K562 (cell line): ENCODE measurements around the gene CCDC148. TPM values are rescaled to one million over a fixed set of nuclear protein-coding genes. Genes with fewer than 3 reads are reported as not detected.

Experiments used
- ATAC-seq: fragments of 200-7000 bp; cut with Tn5 transposase; 3 replicates; pipeline ENCODE4 v1.9.1; 2020; ENCODE audit warnings: moderate library complexity
- BruUV-seq: library from RNA; stranded (reverse); fragments of 400-500 nt; replicated peaks from 2 replicates; lab custom pipeline; 2021; lab: Mats Ljungman, UMichigan
- CTCF ChIA-PET: fragments of 300-600 bp; formaldehyde crosslinking; extraction: SDS; loops from one replicate; lab custom pipeline; 2021; ENCODE audit warnings: low intra/inter-chr PET ratio; lab: Yijun Ruan, JAX
- POLR2A ChIA-PET: fragments of 300-600, 350-650 bp; sonication (Branson Sonifier 250); formaldehyde crosslinking; extraction: SDS; loops from one replicate; lab custom pipeline; 2021; ENCODE audit warnings: antibody characterized with exemption, inconsistent platforms; lab: Yijun Ruan, JAX
- DNase-seq, 4 experiments: peaks; one replicate each; pipeline versions ENCODE4 v3.0.0 to v3.0.0-alpha.2; 2011 to 2018; ENCODE audit warnings: low spot score in 3 of 4, mixed read lengths in 3 of 4; ENCODE audit errors: extremely low read depth in 1 of 4
- FAIRE-seq: peaks from 2 replicates; lab custom pipeline; 2011; peaks lifted over from hg19 to GRCh38; lab: Jason Lieb, UNC
- H2AFZ ChIP-seq: 2 replicates; pipeline ENCODE4 v1.6.0; 2011; ENCODE audit warnings: low read depth, low read length, control low read depth, inconsistent platforms
- H3K27ac ChIP-seq: fragments of 200-600 bp; 3 replicates; pipeline ENCODE4 v1.8.0; 2011; ENCODE audit warnings: low read depth, mild to moderate bottlenecking, control low read depth, inconsistent platforms, low read length, moderate library complexity, mixed read lengths; ENCODE audit errors: extremely low read depth
- H3K27me3 ChIP-seq, 2 experiments: fragments of 300-600 bp in 1 of 2; 2 replicates in 1 of 2; 3 replicates in 1 of 2; pipeline versions ENCODE4 v1.6.0 to v1.8.0; 2011; ENCODE audit warnings: inconsistent platforms in 2 of 2, low read length in 2 of 2, mild to moderate bottlenecking in 1 of 2, mixed read lengths in 1 of 2, moderate library complexity in 1 of 2; ENCODE audit not compliant: control insufficient read depth in 2 of 2, insufficient read depth in 2 of 2
- H3K36me3 ChIP-seq: fragments of 300-600 bp; 3 replicates; pipeline ENCODE4 v1.8.0; 2011; ENCODE audit warnings: mild to moderate bottlenecking, low read length, inconsistent platforms; ENCODE audit not compliant: control insufficient read depth, insufficient read depth
- H3K4me1 ChIP-seq, 2 experiments: fragments of 200-600 bp in 1 of 2; replicated peaks in 1 of 2; 2 replicates in 1 of 2; 3 replicates in 1 of 2; pipeline versions ENCODE4 v1.5.1 to v1.8.0; 2011; ENCODE audit warnings: inconsistent platforms in 2 of 2, low read length in 2 of 2, mild to moderate bottlenecking in 1 of 2, mixed read lengths in 1 of 2, moderate library complexity in 1 of 2; ENCODE audit not compliant: control insufficient read depth in 2 of 2, insufficient read depth in 2 of 2
- H3K4me2 ChIP-seq: 2 replicates; pipeline ENCODE4 v1.6.1; 2011; ENCODE audit warnings: low read length, control low read depth, inconsistent platforms, mixed read lengths; ENCODE audit not compliant: insufficient read depth
- H3K4me3 ChIP-seq: fragments of 200-600 bp; sonication (generic), shearing (Covaris generic); 2 replicates; pipeline ENCODE4 v1.5.1; 2016; ENCODE audit warnings: control low read depth, inconsistent platforms
- H3K79me2 ChIP-seq: fragments of 200-600 bp; 3 replicates; pipeline ENCODE4 v1.8.0; 2011; ENCODE audit warnings: low read length, inconsistent platforms; ENCODE audit not compliant: control insufficient read depth, insufficient read depth
- H3K9ac ChIP-seq, 2 experiments: 2 replicates each; pipeline versions ENCODE4 v1.6.0 to v1.6.1; 2011; ENCODE audit warnings: low read depth in 2 of 2, low read length in 2 of 2, control low read depth in 1 of 2, inconsistent platforms in 1 of 2, mild to moderate bottlenecking in 1 of 2, mixed read lengths in 1 of 2; ENCODE audit not compliant: insufficient read depth in 1 of 2
- H3K9me1 ChIP-seq: one replicate; pipeline ENCODE4 v1.6.0; 2011; ENCODE audit warnings: inconsistent platforms, mild to moderate bottlenecking, low read length, moderate library complexity; ENCODE audit not compliant: control insufficient read depth, insufficient read depth
- H3K9me3 ChIP-seq: replicated peaks from 2 replicates; pipeline ENCODE4 v1.5.1; 2011; ENCODE audit warnings: low read depth, low read length, inconsistent platforms; ENCODE audit not compliant: control insufficient read depth, insufficient read depth
- H4K20me1 ChIP-seq: replicated peaks from 2 replicates; pipeline ENCODE4 v1.6.1; 2011; ENCODE audit warnings: low read length, inconsistent platforms, mixed read lengths; ENCODE audit not compliant: control insufficient read depth, insufficient read depth
- FOS ChIP-seq: IDR thresholded peaks from 3 replicates; pipeline ENCODE4 v1.6.1; 2011; ENCODE audit not compliant: insufficient read length; ENCODE audit errors: extremely low read depth
- ILF3 ChIP-seq: fragments of 450-650 bp; IDR thresholded peaks from 2 replicates; pipeline ENCODE4 v1.6.1; 2018; ENCODE audit warnings: antibody characterized with exemption, mild to moderate bottlenecking, moderate library complexity, borderline replicate concordance
- POLR2A ChIP-seq: fragments of 450-650 bp; conservative IDR thresholded peaks from 2 replicates; pipeline ENCODE4 v1.6.1; 2016
- RBM34 ChIP-seq: fragments of 200-400 bp; formaldehyde crosslinking; IDR thresholded peaks from 2 replicates; pipeline ENCODE4 v1.6.1; 2018; ENCODE audit warnings: low read length, borderline replicate concordance; ENCODE audit not compliant: insufficient read depth
- STAT5B ChIP-seq: fragments of 250-450 bp; sonication (Bioruptor Pico); IDR thresholded peaks from 2 replicates; pipeline ENCODE4 v1.8.0; 2021; ENCODE audit warnings: mild to moderate bottlenecking, inconsistent platforms
- STAT6 ChIP-seq: sonication (generic); formaldehyde crosslinking; IDR thresholded peaks from 2 replicates; pipeline ENCODE4 v1.8.1; 2023; ENCODE audit warnings: mild to moderate bottlenecking, missing genetic modification reagents
- TAL1 ChIP-seq: fragments of 450-650 bp; IDR thresholded peaks from 2 replicates; pipeline ENCODE4 v1.6.1; 2016; ENCODE audit warnings: mild to moderate bottlenecking
- ZC3H11A ChIP-seq: IDR thresholded peaks from 2 replicates; pipeline ENCODE4 v1.6.1; 2012; ENCODE audit warnings: low read depth, low read length, improper control_type of control experiment
- ZNF12 ChIP-seq: sonication (generic); formaldehyde crosslinking; IDR thresholded peaks from 2 replicates; pipeline ENCODE4 v1.4.0; 2020; ENCODE audit warnings: mild to moderate bottlenecking, missing genetic modification reagents
- ZNF133 ChIP-seq: fragments of 250-450 bp; sonication (Bioruptor Pico); IDR thresholded peaks from 2 replicates; pipeline ENCODE4 v1.4.0; 2020; ENCODE audit warnings: mild to moderate bottlenecking
- WGBS: fragments of 100-300 bp; shearing (Covaris generic); methylation state at CpG from one replicate; pipeline ENCODE4 v1.1.6; 2016; ENCODE audit warnings: low coverage, mixed read lengths; ENCODE audit not compliant: insufficient coverage; ENCODE audit errors: missing lambda C conversion rate; 5-methylcytosine and 5-hydroxymethylcytosine counted together
- in situ Hi-C: fragments of 300-500 bp; cut with MboI; formaldehyde crosslinking; loops from 4 replicates; pipeline ENCODE4 v1.15.0; 2018; ENCODE audit warnings: inconsistent platforms, mixed read lengths
- intact Hi-C: fragments of 100-400 bp; cut with micrococcal nuclease; formaldehyde crosslinking; loops from 2 replicates; pipeline ENCODE4 v1.14.2; 2022
- polyA plus RNA-seq, 8 experiments: library from polyadenylated mRNA; depleted of rRNA in 4 of 8; stranded (reverse) in 5 of 8; unstranded in 3 of 8; fragments of >200 nt; fragmentation: Nextera tagmentation in 2 of 8; fragmentation: Illumina TruSeq in 1 of 8; extraction: Ambion mirVana in 2 of 8; extraction: Trizol in 1 of 8; gene quantifications; 2 replicates each; pipeline versions ENCODE4 v1.2.1 to v1.2.3, GENCODE V29; 2011 to 2014; ENCODE audit warnings: inconsistent platforms in 1 of 8, missing spikeins in 1 of 8
- total RNA-seq, 7 experiments: library from RNA; depleted of rRNA in 6 of 7; stranded (reverse); fragments of >200 nt in 6 of 7; fragmentation: Illumina TruSeq in 2 of 7; extraction: Trizol in 2 of 7; gene quantifications; 2 replicates each; pipeline versions ENCODE4 v1.2.1 to v1.2.3, GENCODE V29; 2011 to 2021; ENCODE audit warnings: low replicate concordance in 1 of 7
- TF ChIP-seq, protein P1 (sequence below): fragments of 150-350 bp; IDR thresholded peaks from 2 replicates; pipeline ENCODE4 v1.6.1; 2014; ENCODE audit warnings: low read depth, mild to moderate bottlenecking, low read length, borderline replicate concordance
- TF ChIP-seq, protein P2 (sequence below): fragments of 250-450 bp; sonication (Bioruptor Pico); IDR thresholded peaks from 2 replicates; pipeline ENCODE4 v1.5.0; 2021

CCDC148 gene
- total and polyA plus RNA-seq, 9 of the 15 experiments (the other 6 are each of a cell fraction or from before 2014, with no cell fraction given): 0.10 to 1.4 (median 0.65) TPM

DNA sequence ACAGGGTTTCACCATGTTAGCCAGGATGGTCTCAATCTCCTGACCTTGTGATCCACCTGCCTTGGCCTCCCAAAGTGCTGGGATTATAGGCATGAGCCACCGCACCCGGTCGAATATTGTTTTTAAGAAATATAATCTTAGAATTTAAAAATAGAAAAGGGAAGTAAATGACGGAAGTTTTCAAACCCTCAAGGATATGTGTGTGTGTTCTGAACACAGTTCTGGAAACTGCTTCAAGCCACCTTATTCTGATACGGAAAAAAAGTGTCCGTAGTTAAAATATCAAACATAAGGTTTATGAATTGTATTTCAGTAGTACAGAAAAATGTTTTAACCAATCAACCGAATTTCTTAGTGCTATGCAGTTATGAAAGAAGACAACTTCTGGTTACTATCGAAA is 239.0 kb downstream of the CCDC148 start (continued):
- no peak for TF ChIP-seq STAT6 (CRISPR knock-in tag)

GRCh38 chr2:158214431-158214830 is 242.1 kb downstream of the CCDC148 start:
- in situ Hi-C loops: no loop called here
- TF ChIP-seq ILF3 (no peak), ZC3H11A (no peak), ZNF133 (CRISPR knock-in tag) (no peak), ZNF12 (CRISPR knock-in tag) (no peak), STAT5B (CRISPR knock-in tag) (no peak), RBM34 (no peak), FOS (peak; percentile 47), TAL1 (no peak), POLR2A (no peak)
- TF ChIP-seq, protein P1, sequence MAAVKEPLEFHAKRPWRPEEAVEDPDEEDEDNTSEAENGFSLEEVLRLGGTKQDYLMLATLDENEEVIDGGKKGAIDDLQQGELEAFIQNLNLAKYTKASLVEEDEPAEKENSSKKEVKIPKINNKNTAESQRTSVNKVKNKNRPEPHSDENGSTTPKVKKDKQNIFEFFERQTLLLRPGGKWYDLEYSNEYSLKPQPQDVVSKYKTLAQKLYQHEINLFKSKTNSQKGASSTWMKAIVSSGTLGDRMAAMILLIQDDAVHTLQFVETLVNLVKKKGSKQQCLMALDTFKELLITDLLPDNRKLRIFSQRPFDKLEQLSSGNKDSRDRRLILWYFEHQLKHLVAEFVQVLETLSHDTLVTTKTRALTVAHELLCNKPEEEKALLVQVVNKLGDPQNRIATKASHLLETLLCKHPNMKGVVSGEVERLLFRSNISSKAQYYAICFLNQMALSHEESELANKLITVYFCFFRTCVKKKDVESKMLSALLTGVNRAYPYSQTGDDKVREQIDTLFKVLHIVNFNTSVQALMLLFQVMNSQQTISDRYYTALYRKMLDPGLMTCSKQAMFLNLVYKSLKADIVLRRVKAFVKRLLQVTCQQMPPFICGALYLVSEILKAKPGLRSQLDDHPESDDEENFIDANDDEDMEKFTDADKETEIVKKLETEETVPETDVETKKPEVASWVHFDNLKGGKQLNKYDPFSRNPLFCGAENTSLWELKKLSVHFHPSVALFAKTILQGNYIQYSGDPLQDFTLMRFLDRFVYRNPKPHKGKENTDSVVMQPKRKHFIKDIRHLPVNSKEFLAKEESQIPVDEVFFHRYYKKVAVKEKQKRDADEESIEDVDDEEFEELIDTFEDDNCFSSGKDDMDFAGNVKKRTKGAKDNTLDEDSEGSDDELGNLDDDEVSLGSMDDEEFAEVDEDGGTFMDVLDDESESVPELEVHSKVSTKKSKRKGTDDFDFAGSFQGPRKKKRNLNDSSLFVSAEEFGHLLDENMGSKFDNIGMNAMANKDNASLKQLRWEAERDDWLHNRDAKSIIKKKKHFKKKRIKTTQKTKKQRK: no peak
- TF ChIP-seq, protein P2, sequence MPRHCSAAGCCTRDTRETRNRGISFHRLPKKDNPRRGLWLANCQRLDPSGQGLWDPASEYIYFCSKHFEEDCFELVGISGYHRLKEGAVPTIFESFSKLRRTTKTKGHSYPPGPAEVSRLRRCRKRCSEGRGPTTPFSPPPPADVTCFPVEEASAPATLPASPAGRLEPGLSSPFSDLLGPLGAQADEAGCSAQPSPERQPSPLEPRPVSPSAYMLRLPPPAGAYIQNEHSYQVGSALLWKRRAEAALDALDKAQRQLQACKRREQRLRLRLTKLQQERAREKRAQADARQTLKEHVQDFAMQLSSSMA: no peak

More at GRCh38 chr2:158214431-158214830, 242.1 kb downstream of the CCDC148 start:
- ATAC-seq: peak; percentile 95
- no peaks in the 10 kb centered on the region for H3K27me3 ChIP-seq
- BruUV-seq: no TSS peak
- H3K36me3 ChIP-seq: no peaks in the 10 kb centered on the region
- peak; percentile 18 to 85 (median 29) for DNase-seq
- H3K79me2 ChIP-seq: no peaks in the 10 kb centered on the region
- 2% methylated on average over 2 of the region's 2 CpGs for WGBS
- no peak overlapping the region for H3K4me2 ChIP-seq
- H3K9me1 ChIP-seq: no peaks in the 10 kb centered on the region
- intact Hi-C loops: loop anchor here (10.0 kb wide), 1 partner anchor 240 kb away; the partner anchor contains the start of genes CCDC148 and PKP4
- CTCF ChIA-PET: interaction anchor here (0.6 kb wide), 1 partner anchor 1824 kb away, joined by 4 read pairs; no protein-coding TSS in a partner anchor
- peak; percentile 80 for FAIRE-seq
- no peaks in the 10 kb centered on the region for H4K20me1 ChIP-seq
- peak overlapping the region; percentile 86 for H2AFZ ChIP-seq
- peaks cover under 1% of the 10 kb centered on the region; the same call in 1 of the 2 replicates for H3K9me3 ChIP-seq
- peak overlapping the region in 1 of 2 experiments; percentile 28; a peak in 2 of 4 replicates for H3K9ac ChIP-seq
- H3K27ac ChIP-seq: peak overlapping the region; percentile 62
- H3K4me3 ChIP-seq: no peak overlapping the region
- POLR2A ChIA-PET: interaction anchor here (0.6 to 1.2 kb wide), 4 partner anchors 8 to 58 kb away, joined by 3 to 11 read pairs (median 4); no protein-coding TSS in a partner anchor
- peaks cover 0 to 15% of the 10 kb centered on the region in 2 experiments; a peak in 3 of 5 replicates for H3K4me1 ChIP-seq
